ENCODE data around the gene XRCC1. TPM values are rescaled to one million over a fixed set of nuclear protein-coding genes. Genes with fewer than 3 reads are reported as not detected.
"Not testable (repeated sequence)": the region's sequence is repeated elsewhere in the genome, so short reads cannot be mapped to it uniquely, and the experiment has no call there.

The XRCC1 gene
- polyA plus RNA-seq, 1 donor from 2014 or later = 18.6 TPM

DNA sequence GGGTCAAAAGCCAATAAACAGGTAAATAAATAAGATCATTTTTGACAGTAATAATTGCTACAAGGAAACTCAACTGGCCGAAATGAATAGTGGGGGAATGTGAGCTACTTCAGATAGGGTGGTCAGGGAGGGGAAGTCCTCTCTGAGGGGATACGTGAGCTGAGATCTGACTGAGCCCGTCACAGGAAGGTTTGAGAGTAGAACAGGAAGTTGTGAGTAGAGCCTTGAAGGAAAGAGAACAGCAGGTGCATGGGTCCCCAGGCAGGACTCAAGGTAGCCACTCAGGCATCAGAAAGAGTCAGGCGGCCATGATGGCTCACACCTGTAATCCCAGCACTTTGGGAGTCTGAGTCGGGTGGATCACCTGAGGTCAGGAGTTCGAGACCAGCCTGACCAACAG, 14.4 kb upstream of the XRCC1 start:
- peaks cover 7% of the 10 kb centered on the region for H3K36me3 ChIP-seq (ENCODE audit: insufficient read depth, low read length)
- peaks cover 17% of the 10 kb centered on the region for H3K79me2 ChIP-seq (replicated peaks; ENCODE audit: insufficient read depth, low read length)
- no peaks in the 10 kb centered on the region for H3K9me3 ChIP-seq (ENCODE audit: low read length)
- TF ChIP-seq, protein P1, sequence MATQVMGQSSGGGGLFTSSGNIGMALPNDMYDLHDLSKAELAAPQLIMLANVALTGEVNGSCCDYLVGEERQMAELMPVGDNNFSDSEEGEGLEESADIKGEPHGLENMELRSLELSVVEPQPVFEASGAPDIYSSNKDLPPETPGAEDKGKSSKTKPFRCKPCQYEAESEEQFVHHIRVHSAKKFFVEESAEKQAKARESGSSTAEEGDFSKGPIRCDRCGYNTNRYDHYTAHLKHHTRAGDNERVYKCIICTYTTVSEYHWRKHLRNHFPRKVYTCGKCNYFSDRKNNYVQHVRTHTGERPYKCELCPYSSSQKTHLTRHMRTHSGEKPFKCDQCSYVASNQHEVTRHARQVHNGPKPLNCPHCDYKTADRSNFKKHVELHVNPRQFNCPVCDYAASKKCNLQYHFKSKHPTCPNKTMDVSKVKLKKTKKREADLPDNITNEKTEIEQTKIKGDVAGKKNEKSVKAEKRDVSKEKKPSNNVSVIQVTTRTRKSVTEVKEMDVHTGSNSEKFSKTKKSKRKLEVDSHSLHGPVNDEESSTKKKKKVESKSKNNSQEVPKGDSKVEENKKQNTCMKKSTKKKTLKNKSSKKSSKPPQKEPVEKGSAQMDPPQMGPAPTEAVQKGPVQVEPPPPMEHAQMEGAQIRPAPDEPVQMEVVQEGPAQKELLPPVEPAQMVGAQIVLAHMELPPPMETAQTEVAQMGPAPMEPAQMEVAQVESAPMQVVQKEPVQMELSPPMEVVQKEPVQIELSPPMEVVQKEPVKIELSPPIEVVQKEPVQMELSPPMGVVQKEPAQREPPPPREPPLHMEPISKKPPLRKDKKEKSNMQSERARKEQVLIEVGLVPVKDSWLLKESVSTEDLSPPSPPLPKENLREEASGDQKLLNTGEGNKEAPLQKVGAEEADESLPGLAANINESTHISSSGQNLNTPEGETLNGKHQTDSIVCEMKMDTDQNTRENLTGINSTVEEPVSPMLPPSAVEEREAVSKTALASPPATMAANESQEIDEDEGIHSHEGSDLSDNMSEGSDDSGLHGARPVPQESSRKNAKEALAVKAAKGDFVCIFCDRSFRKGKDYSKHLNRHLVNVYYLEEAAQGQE (IDR thresholded peaks at IDR 0.05; ENCODE audit: borderline replicate concordance) = no peak
- TF ChIP-seq EZH2 (IDR thresholded peaks at IDR 0.05; ENCODE audit: borderline replicate concordance, insufficient read depth, low read length, poor library complexity, severe bottlenecking) = no peak
- no peak overlapping the region for H3K27ac ChIP-seq (ENCODE audit: low read length)
- no peak overlapping the region for H3K4me2 ChIP-seq (ENCODE audit: low read length)
- no peaks in the 10 kb centered on the region for H3K27me3 ChIP-seq (ENCODE audit: insufficient read depth, low read depth, low read length)
- no peak overlapping the region for H3K9ac ChIP-seq (ENCODE audit: low read length)
- peaks cover 4% of the 10 kb centered on the region for H4K20me1 ChIP-seq (ENCODE audit: insufficient read depth)
- no peaks in the 10 kb centered on the region for H3F3A ChIP-seq (ENCODE audit: insufficient read depth, low read length, poor library complexity, severe bottlenecking)
- no peaks in the 10 kb centered on the region for H3K9me2 ChIP-seq (ENCODE audit: insufficient read depth, low read length)
- no peak overlapping the region for H3K4me3 ChIP-seq (ENCODE audit: low read length)
- H2AFZ ChIP-seq (ENCODE audit: low read depth, low read length) = no peak overlapping the region

GRCh38 chr19:43589277-43589676, 13.9 kb upstream of the XRCC1 start:
- no peak overlapping the region for H3K27ac ChIP-seq (ENCODE audit: low read length)
- H3K79me2 ChIP-seq (replicated peaks; ENCODE audit: insufficient read depth, low read length) = peaks cover 13% of the 10 kb centered on the region
- H3K9me2 ChIP-seq (ENCODE audit: insufficient read depth, low read length) = no peaks in the 10 kb centered on the region
- TF ChIP-seq EZH2 (IDR thresholded peaks at IDR 0.05; ENCODE audit: borderline replicate concordance, insufficient read depth, low read length, poor library complexity, severe bottlenecking) (no peak), MXI1 (conservative IDR thresholded peaks at IDR 0.05; ENCODE audit: poor library complexity, severe bottlenecking) (no peak), TAF1 (IDR thresholded peaks at IDR 0.05; ENCODE audit: low read depth) (no peak), POLR2AphosphoS5 (IDR thresholded peaks at IDR 0.05) (no peak), RAD21 (conservative IDR thresholded peaks at IDR 0.05) (no peak), SMC3 (conservative IDR thresholded peaks at IDR 0.05; ENCODE audit: poor library complexity) (no peak), EP300 (conservative IDR thresholded peaks at IDR 0.05; ENCODE audit: poor library complexity, severe bottlenecking) (no peak)
- TF ChIP-seq, protein P1 (IDR thresholded peaks at IDR 0.05; ENCODE audit: borderline replicate concordance) = no peak
- TF ChIP-seq, protein P2, sequence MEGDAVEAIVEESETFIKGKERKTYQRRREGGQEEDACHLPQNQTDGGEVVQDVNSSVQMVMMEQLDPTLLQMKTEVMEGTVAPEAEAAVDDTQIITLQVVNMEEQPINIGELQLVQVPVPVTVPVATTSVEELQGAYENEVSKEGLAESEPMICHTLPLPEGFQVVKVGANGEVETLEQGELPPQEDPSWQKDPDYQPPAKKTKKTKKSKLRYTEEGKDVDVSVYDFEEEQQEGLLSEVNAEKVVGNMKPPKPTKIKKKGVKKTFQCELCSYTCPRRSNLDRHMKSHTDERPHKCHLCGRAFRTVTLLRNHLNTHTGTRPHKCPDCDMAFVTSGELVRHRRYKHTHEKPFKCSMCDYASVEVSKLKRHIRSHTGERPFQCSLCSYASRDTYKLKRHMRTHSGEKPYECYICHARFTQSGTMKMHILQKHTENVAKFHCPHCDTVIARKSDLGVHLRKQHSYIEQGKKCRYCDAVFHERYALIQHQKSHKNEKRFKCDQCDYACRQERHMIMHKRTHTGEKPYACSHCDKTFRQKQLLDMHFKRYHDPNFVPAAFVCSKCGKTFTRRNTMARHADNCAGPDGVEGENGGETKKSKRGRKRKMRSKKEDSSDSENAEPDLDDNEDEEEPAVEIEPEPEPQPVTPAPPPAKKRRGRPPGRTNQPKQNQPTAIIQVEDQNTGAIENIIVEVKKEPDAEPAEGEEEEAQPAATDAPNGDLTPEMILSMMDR (IDR thresholded peaks at IDR 0.05; ENCODE audit: poor library complexity, severe bottlenecking) = no peak
- H3K27me3 ChIP-seq (ENCODE audit: insufficient read depth, low read depth, low read length) = no peaks in the 10 kb centered on the region
- H3F3A ChIP-seq (ENCODE audit: insufficient read depth, low read length, poor library complexity, severe bottlenecking) = no peaks in the 10 kb centered on the region
- H3K9ac ChIP-seq (ENCODE audit: low read length) = no peak overlapping the region
- no peaks in the 10 kb centered on the region for H3K9me3 ChIP-seq (ENCODE audit: low read length)
- H2AFZ ChIP-seq (ENCODE audit: low read depth, low read length) = no peak overlapping the region
- H3K4me2 ChIP-seq (ENCODE audit: low read length) = no peak overlapping the region
- no peak overlapping the region for H3K4me3 ChIP-seq (ENCODE audit: low read length)
- peaks cover 7% of the 10 kb centered on the region for H3K36me3 ChIP-seq (ENCODE audit: insufficient read depth, low read length)
- H4K20me1 ChIP-seq (ENCODE audit: insufficient read depth) = peaks cover 4% of the 10 kb centered on the region

GRCh38 chr19:43587029-43587428, 11.7 kb upstream of the XRCC1 start:
- not testable (repeated sequence) for H2AFZ ChIP-seq (ENCODE audit: low read depth, low read length); H3K9me3 ChIP-seq (ENCODE audit: low read length); H4K20me1 ChIP-seq (ENCODE audit: insufficient read depth); H3K9me2 ChIP-seq (ENCODE audit: insufficient read depth, low read length); H3K9ac ChIP-seq (ENCODE audit: low read length); H3K27me3 ChIP-seq (ENCODE audit: insufficient read depth, low read depth, low read length); H3F3A ChIP-seq (ENCODE audit: insufficient read depth, low read length, poor library complexity, severe bottlenecking); H3K36me3 ChIP-seq (ENCODE audit: insufficient read depth, low read length); H3K4me2 ChIP-seq (ENCODE audit: low read length); H3K4me3 ChIP-seq (ENCODE audit: low read length); H3K79me2 ChIP-seq (replicated peaks; ENCODE audit: insufficient read depth, low read length); H3K27ac ChIP-seq (ENCODE audit: low read length)

Measured in neural cell (in vitro differentiated cells).